Thoracic aorta (tissue), 2 donors: Measurements from ENCODE around the gene ADAMTSL1. TPM values are rescaled to one million over a fixed set of nuclear protein-coding genes. Genes with fewer than 3 reads are reported as not detected.

Source experiments
- ATAC-seq: fragments of 150-250 bp; one replicate; pipeline ENCODE4 v1.8.0; 2017; ENCODE audit warnings: low read depth; ENCODE audit not compliant: insufficient number of reproducible peaks, low FRiP score
- DNase-seq: peaks from one replicate; pipeline ENCODE4 v3.0.0-alpha.2; 2020; ENCODE audit warnings: low spot score
- H3K27ac ChIP-seq, 2 donors: fragments of 200-600 bp; sonication (generic); 1 replicate in 1 of 2; 2 replicates in 1 of 2; pipeline ENCODE4 v1.5.1; 2016; ENCODE audit warnings: mild to moderate bottlenecking in 2 of 2, moderate library complexity in 2 of 2
- H3K27me3 ChIP-seq: fragments of 200-600 bp; sonication (generic); replicated peaks from 2 replicates; pipeline ENCODE4 v1.6.0; 2016; ENCODE audit warnings: mild to moderate bottlenecking; ENCODE audit not compliant: insufficient read depth
- H3K36me3 ChIP-seq: fragments of 200-600 bp; sonication (generic); one replicate; pipeline ENCODE4 v1.5.1; 2016
- H3K4me1 ChIP-seq, 2 donors: fragments of 200-600 bp; sonication (generic); 1 replicate in 1 of 2; 2 replicates in 1 of 2; pipeline versions ENCODE4 v1.5.1 to v1.6.0; 2016; ENCODE audit warnings: low read depth in 2 of 2, mild to moderate bottlenecking in 1 of 2; ENCODE audit not compliant: control insufficient read depth in 1 of 2
- H3K4me3 ChIP-seq: fragments of 200-600 bp; sonication (generic); 2 replicates; pipeline ENCODE4 v1.5.1; 2016; ENCODE audit warnings: mild to moderate bottlenecking
- H3K9me3 ChIP-seq: fragments of 200-600 bp; sonication (generic); 2 replicates; pipeline ENCODE4 v1.5.1; 2016
- CTCF ChIP-seq: fragments of 200-600 bp; sonication (generic); IDR thresholded peaks from one replicate; pipeline ENCODE4 v1.5.1; 2019; ENCODE audit warnings: antibody characterized with exemption
- total RNA-seq, 2 donors: library from RNA; depleted of rRNA; stranded (reverse); fragments of >200 nt; gene quantifications; one replicate each; pipeline versions ENCODE4 v1.1.0 to v1.2.3, GENCODE V29; 2016

ADAMTSL1 gene
- total RNA-seq, 2 donors from 2014 or later = 61.4 to 75.5 TPM

DNA sequence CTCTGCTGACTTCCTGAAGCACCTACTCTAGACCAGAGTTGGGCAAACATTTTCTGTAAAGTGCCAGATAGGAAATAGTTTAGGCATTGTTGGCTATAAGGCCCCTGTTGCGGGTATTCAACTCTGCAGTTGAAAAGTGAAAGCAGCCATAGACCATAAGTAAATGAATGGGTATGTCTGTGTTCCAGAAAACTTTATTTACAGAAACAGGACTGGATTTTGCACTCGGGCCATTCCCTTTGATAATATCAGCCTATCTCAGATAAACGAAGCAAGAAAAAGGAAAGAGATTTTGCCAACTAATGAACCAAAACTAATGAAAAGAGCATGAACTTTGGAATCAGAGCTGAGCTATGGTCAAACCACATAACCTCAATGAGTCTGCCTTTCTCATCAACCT, 374.7 kb downstream of the ADAMTSL1 start:
- TF ChIP-seq CTCF = no peak
- Histone ChIP-seq H3K4me3 (no peak overlapping the region), H3K9me3 (no peaks in the 10 kb centered on the region), H3K4me1 (no peaks in the 10 kb centered on the region), H3K27me3 (no peaks in the 10 kb centered on the region), H3K27ac (no peak overlapping the region), H3K36me3 (no peaks in the 10 kb centered on the region)
- ATAC-seq (no peak), DNase-seq (no peak)

DNA sequence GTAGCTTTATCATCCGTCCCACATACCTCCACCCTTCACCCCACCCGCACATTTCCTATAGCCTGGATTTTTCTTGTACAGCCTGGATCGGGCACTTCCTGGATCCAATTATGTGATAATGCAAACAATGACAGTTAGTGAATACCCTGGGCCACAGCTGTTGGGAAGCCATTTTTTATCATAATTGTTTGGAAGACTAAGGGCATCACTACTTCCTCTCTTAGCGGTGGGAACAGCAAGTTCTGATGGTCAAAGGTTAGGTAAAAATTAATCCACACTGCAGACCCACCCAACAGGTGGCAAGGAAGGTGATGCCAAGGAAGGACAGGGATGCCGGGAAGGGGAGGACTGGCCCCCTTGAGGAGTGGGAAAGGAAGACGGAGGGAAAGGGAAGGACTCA, 375.3 kb downstream of the ADAMTSL1 start:
- H3K4me1 ChIP-seq = no peaks in the 10 kb centered on the region
- H3K4me3 ChIP-seq = no peak overlapping the region
- H3K36me3 ChIP-seq = no peaks in the 10 kb centered on the region
- no peaks in the 10 kb centered on the region for H3K27me3 ChIP-seq
- no peak for DNase-seq
- no peak for TF ChIP-seq CTCF
- no peak overlapping the region for H3K27ac ChIP-seq
- ATAC-seq = no peak
- H3K9me3 ChIP-seq = no peaks in the 10 kb centered on the region

DNA sequence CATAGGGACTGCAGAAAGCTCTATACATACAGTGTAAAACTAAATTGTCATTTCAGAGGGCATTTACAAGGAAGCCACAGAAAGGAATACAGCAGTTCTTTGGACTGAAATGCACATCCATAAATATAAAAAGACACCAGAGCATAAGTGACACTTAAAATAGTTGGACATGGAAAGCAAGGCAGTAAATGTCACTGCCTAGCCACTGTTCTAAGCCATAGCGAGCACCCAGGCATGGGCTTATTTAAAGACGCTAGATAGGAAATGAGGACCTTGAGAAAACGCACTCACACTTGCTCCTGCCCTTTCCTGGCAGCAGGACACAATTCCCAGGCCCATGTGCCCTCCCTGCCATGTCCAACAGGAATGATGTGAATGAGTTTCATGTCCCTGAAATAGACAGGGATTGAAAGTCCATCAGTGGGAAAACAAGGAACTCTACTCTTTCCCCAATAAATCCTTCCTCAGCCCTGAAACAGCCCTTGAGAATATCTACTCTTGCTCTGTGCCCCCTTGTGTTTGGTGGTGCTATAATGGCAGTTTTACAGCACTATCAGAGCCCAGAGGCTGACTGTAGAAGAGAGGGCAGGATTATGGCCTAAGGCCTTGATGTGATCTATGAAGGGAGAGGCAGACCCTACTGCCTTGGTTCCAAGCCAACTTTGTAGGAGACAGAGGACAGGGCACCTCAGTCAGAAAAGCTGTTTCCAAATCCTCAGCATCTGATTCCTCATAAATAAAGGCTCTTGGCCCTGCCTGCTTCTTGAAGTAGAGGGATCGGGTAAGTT, 376.1 kb downstream of the ADAMTSL1 start:
- Histone ChIP-seq H3K4me1 (peaks cover 0 to 4% of the 10 kb centered on the region in 2 donors), H3K27me3 (no peaks in the 10 kb centered on the region), H3K27ac (no peak overlapping the region), H3K4me3 (no peak overlapping the region), H3K9me3 (no peaks in the 10 kb centered on the region), H3K36me3 (no peaks in the 10 kb centered on the region)
- DNase-seq = no peak
- TF ChIP-seq CTCF = no peak
- ATAC-seq = no peak

- peaks cover 9 to 15% of the 10 kb centered on the region in 2 donors for H3K4me1 ChIP-seq
- no peak for DNase-seq
- H3K4me3 ChIP-seq = no peak overlapping the region
- TF ChIP-seq CTCF = no peak
- H3K27me3 ChIP-seq = no peaks in the 10 kb centered on the region
- no peaks in the 10 kb centered on the region for H3K36me3 ChIP-seq
- ATAC-seq = no peak
- H3K9me3 ChIP-seq = no peaks in the 10 kb centered on the region
- no peak overlapping the region for H3K27ac ChIP-seq
These were observed 377.3 kb downstream of the ADAMTSL1 start for GRCh38 chr9:18851069-18851795.

DNA sequence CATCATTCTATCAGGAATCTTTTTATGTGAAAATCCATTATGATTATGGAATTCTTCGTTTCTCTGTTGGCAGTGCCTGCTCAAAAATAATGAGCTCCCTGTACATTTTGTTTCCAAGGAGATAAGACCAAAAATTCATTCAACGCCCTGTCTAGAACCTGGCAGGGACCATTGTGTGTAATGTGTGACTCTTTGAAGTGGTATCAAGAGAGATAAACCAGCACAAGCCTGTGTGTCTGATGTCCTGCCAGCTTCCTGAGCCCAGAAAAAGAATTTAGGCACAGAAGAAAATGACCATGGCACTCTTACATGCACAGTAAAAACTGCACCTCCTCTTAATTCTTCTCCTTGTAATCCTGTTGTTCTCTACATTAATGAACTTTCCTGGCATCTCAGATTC, 381.7 kb downstream of the ADAMTSL1 start:
- no peaks in the 10 kb centered on the region for H3K9me3 ChIP-seq
- no peaks in the 10 kb centered on the region for H3K27me3 ChIP-seq
- ATAC-seq (no peak), DNase-seq (no peak)
- TF ChIP-seq CTCF = no peak
- H3K27ac ChIP-seq = peak overlapping the region; percentile 19 to 46
- peaks cover 9 to 21% of the 10 kb centered on the region in 2 donors for H3K4me1 ChIP-seq
- H3K4me3 ChIP-seq = no peak overlapping the region
- no peaks in the 10 kb centered on the region for H3K36me3 ChIP-seq
